Measurements from ENCODE around the gene ATRX.
"Not testable (repeated sequence)": the region's sequence is repeated elsewhere in the genome, so short reads cannot be mapped to it uniquely, and the experiment has no call there.

The ATRX gene

DNA sequence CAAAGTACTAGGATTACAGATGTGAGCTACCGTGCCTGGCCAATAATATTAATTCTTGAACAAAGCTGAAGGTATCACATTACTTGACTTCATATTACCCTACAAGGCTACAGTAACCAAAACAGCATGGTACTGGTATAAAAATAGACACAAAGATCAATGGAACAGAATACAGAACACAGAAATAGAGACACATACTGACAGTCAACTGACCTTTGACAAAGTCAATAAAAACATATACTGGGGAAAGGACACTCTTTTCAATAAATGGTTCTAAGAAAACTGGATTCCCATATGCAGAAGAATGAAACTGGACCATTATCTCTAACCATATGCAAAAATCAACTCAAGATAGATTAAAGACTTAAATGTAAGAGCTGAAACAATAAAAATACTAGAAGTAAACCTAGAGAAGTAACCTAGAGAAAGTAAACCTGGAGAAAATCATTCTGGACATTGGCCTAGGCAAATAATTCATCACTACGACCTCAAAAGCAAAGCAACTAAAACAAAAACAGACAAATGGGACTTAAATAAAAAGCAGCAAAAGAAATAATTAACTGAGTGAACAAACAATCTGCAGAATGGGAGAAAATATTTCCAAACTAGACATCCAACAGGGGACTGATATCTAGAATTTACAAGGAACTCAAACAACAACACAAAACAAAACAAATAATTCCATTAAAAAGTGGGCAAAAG lies 182.2 kb downstream of the ATRX start:
- no peak for DNase-seq

DNA sequence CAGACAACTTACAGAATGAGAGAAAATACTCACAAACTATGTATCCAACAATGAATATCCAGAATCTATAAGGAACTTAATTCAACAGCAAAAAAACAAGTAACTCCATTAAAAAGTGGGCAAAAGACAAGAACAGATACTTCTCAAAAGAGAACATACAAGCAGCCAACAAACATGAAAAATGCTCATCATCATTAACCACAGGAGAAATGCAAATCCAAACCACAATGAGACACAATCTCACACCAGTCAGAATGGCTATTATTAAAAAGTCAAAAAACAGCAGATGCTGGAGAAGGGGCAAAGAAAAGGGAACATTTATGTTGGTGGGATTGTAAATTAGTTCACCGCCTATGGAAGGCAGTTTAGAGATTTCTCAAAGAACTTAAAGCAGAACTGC lies 188.5 kb downstream of the ATRX start:
- DNase-seq = no peak

DNA sequence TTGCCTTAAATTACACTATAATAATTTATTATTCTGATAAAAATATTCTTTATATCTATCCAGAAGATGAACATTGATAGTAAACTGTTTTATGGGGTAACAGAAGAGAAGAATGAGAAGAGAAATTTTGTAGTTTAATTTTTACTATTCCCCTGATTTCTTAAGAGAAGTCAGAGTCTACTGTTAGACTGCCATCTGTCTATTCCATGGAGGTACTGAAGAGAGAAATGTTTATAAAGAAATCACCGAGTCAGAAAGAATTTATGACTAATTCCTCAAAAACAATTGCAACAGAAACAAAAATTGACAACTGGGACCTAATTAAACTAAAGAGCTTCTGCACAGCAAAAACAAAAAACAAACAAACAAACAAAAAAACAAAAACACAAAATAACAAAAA lies 188.9 kb downstream of the ATRX start:
- DNase-seq = peak; percentile 1 to 24

DNA sequence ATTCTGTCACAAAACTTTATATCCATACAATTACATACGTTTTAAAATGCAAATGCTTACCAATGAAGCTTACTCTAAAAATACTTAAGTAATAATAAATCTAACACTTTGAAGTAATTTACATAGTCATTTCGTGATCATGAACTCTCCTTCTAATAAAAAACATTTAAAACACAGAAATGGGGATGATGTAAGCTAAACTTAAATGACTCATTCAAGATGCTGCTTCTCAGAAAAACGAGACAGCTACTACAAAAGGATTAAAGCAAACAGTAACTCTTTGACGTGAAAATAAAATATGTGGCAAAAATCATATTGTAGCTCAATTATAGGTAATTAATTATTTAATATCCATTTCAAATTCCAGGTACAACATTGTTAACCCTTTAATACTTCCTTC lies 190.2 kb downstream of the ATRX start:
- no peak for DNase-seq

DNA sequence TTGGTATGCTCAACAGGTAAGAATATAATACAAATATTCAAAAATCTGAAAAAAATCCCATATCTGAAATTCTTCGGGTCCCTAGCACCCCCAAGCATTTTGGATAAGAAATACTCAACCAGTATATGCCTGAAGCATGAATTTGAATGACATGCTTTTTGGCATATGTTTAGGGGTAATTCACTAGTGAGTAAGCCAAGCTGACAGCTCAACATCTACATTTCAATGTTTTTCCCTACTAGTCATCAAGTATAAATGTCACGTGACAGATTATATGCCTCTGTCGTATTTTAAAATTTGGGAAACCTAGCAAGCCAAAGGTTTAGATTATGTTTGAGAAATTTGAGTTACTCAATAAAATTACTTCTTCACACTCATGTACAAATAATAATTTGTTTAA lies 213.7 kb downstream of the ATRX start:
- no peak for DNase-seq

DNA sequence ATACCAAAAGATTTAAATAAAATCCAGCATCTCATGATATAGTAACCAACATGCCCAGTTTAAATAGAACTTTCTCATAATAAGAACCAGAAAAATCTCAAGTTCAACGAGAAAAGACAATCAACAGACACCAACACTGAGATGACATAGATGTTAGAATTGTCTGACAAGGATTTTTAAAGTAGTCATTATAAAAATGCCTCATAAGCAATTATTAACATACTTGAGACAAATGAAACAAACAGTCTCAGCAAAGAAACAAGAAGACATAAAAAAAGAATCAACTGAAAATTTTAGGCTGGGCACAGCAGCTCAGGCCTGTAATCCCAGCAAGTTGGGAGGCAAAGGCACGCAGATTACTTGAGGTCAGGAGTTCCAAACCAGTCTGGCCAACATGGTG lies 220.7 kb downstream of the ATRX start:
- DNase-seq = no peak

DNA sequence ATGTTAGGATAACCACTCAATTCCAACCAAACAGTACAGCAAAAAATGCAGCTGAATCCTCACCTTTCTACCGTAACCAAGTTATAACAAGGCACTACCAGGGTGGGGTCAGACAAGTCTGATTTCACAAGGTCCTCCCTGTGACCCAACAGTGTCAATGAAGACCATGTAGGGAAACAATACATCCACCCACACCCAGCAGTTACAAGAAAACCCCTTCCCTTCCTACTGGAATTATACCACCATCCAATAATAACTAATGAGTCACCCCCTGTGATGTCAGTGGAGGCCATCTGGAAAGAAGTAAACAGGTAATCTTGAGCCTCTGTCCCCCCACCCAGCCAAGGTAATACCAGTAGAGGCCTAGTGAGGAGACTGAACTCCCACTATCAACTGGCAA lies 221.2 kb downstream of the ATRX start:
- no peak for DNase-seq

DNA sequence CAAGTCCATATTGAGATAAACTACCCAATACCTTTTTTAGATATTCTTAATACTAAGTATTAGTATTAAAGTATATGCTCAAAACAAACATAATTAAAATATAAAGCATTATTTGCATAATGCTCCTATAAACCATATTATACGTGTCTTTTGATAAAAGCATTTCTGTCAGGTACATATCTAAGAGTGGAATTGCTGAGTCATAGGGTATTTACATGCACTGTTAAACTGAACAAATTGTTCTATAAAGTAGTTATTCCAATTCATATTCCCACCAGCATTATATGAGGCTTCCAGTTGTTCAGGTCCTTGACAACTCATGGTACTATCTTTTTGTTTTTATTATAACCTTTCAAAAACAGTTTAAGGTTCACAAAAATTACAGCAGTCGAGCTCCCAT lies 224.6 kb downstream of the ATRX start:
- DNase-seq = no peak

DNA sequence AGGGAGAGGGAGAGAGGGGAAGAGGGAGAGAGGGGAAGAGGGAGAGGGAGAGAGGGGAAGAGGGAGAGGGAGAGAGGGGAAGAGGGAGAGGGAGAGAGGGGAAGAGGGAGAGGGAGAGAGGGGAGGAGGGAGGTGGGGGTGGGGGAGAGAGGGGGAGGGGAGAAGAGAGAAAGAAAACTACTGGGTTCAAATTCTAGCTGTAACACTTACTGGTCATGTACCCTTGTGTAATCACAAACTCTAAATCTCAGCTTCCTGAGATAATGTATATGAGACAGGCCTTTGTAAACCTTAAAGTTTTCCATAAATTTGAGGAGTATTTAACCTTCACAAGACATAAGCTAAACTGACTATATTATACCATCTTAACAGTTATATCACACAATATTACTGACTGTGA lies 229.7 kb downstream of the ATRX start:
- no peak for DNase-seq

DNA sequence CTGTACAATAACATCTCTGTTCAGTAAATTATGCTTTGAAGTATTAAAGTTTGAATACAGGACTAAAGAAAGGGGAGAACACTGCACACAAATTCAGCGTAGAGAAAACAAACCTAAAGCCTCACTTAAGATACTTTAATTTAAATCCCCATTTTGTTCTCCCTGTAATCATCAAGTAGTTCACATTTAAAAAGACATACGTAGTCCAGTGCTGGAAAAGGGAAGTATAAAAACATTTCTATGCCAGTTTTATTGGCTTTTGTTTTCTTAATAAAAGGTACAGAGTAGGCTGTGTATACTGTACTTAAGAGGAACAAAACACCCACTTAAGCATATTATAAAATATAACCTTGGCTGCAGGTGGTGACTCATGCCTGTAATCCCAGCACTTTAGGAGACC lies 237.3 kb downstream of the ATRX start:
- DNase-seq = no peak

DNA sequence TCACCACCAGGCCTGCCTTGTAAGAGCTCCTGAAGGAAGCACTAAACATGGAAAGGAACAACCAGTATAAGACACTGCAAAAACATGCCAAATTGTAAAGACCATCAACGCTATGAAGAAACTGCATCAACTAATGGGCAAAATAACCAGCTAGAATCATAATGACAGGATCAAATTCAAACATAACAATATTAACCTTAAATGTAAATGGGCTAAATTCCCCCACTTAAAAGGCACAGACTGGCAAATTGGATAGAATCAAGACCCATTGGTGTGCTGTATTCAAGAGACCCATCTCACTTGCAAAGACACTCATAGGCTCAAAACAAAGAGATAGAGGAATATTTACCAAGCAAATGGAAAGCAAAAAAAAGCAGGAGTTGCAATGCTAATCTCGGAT lies 246.2 kb downstream of the ATRX start:
- not testable (repeated sequence) for DNase-seq

DNA sequence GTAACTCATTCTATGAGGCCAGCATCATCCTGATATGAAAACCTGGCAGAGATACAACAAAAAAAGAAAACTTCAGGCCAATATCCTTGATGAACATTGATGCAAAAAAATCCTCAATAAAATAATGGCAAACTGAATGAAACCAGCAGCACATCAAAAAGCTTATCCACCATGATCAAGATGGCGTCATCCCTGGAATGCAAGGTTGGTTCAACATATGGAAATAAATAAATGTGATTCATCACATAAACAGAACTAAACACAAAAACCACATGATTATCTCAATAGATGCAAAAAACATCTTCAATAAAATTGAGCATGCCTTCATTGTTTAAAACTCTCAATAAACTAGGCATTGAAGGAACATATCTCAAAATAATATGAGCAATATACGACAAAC lies 254.8 kb downstream of the ATRX start:
- DNase-seq = not testable (repeated sequence)

DNA sequence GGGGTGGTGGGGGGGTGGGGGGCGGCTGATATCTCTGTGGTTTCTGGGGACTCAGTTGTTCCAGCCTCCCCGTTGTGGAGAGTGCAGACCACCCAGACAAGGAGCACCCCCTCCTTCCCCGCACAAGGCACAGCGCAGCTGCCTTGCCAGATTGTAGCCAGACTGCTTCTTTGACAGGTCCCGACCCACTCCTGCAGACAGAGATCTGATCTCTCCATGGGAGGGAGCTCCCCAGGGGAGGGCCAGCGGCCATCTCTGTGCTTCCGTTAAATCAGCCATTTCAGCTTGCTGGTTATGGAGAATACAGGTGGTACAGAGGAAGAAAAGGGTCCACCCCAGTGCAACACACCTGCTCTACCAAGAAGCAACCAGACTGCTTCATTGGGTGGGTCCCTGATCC lies 258.0 kb downstream of the ATRX start:
- DNase-seq = no peak

DNA sequence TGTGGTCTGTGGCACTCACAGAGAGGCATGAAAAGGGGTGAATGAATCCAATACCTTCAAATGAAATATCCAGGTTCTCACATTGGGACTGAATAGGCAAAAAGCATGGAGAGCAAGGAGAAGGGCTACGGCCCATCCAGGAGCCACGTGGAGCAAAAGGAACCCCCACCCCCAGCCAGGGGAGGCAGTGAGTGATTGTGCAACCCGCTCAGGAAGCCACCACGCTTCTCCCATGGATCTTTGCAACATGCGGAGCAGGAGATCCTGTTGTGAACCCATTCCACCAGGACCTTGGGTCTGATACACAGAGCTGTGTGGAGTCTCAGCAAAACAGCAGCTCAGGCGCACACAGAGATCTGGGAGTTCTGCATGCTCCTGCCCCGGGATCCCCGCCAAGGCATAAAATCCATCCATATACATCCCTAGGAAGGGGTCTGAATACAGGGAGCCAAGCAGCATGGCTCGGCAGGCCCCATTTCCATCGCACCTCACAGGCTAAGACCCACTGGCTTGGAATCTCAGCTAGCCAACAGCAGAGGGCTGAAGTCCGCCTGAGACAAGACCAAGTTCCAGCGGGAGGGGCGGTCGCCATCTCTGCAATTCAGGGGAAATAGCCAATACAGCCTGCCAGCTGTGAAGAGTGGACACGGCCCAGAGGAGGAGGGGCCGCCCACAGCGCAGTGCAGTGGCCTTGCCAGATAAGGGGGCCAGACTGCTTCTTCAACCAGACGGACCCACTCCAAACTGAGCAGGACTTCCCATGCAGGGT lies 258.6 kb downstream of the ATRX start:
- DNase-seq = no peak

DNA sequence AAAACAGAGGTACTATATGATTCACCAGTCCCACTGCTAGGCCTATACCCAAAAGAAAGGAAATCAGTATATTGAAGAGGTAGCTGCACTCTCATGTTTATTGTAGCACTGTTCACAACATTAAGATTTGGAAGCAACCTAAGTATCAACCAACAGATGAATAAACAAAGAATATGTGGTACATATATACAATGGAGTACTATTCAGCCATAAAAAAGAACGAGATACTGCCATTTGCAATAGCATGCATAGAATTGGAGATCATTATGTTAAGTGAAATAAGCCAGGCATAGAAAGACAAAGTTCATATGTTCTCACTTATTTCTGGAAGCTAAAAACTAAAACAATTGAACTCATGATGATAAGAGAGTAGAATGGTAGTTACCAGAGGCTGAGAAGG lies 266.3 kb downstream of the ATRX start:
- no peak for DNase-seq

DNA sequence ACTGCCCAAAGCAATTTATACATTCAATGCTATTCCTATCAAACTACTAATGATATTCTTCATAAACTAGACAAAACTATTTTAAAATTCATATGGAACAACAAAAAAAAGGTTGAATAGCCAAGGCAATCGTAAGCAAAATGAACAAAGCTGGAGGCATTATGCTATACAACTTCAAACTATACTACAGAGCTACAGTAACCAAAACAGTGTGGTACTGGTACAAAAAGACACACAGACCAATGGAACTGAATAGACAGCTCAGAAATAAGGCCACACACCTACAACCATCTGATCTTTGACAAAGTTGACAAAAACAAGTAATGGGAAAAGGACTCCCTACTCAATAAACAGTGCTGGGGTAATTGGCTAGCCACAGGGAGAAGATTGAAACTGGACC lies 271.8 kb downstream of the ATRX start:
- no peak for DNase-seq

DNA sequence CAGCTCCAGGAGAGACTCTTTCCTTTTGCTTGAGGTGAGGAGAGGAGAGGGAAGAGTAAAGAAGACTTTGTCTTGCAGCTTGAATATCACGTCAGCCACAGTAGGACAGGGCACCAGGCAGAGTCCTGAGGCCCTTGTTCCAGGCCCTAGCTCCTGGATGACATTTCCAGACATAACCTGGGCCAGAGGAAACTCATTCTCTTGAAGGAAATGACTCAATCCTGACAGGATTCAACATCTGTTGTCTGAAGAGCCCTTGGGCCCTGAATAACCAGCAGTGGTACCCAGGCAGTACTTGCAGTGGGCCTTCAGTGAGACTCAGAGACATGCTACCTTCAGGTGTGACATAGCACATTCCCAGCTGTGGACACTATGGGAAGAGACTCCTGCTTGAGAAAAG lies 276.0 kb downstream of the ATRX start:
- no peak for DNase-seq

DNA sequence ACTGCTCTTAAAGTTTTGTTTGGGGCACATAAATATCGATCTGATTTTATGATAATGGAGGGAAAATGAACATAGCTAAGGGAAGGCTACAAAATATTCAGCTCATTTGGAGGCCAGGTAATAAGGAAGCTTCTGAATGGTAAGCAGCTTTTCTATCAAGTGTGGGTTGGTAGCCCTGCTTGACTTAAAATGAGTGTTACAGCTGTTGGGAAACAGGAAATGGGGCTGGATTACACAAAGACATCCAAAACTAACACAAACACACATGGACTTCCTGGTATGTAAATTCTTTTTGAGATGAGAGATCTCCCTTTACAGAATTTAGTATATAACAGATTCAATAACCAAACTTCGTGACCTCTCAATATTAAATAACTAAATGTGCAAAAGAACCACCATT lies 280.8 kb downstream of the ATRX start:
- peak; percentile 8 to 15 for DNase-seq

DNA sequence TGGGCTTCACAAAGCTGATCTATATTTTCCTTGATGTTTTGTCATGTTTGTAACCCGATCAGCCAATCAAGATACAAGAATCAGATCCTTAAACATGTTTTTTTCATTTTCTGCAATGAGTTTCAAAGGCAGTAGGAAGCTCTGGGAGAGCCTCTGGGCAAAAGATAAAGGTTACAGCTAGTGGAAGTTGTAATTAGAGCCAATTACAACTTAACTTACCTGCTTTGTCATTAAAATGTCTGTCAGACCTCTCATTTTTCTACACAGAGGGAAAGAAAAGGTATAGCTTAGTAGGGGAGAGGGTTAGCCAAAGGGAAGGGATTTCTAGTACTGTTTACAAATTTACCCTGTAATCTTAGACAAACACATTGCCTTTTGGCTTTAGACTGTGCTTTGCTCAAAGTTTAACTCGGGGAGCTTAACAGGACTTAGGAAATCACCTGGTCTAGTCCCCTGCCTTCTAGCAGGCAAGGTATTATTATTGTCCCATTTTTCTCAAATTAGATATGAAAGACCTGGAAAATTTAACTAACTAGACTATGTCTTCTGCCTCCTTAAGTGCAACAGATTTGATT lies 283.0 kb downstream of the ATRX start:
- no peak for DNase-seq

DNA sequence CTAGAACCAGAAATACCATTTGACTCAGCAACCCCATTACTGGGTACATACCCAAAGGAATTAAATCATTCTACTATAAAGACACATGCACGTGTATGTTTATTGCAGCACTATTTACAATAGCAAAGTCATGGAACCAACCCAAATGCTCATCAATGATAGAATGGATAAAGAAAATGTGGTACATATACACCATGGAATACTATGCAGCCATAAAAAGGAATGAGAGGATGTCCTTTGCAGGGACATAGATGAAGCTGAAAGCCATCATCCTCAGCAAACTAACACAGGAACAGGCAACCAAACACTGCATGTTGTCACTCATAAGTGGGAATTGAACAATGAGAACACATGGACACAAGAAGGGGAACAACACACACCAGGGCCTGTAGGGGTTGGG lies 285.9 kb downstream of the ATRX start:
- DNase-seq = not testable (repeated sequence)

DNA sequence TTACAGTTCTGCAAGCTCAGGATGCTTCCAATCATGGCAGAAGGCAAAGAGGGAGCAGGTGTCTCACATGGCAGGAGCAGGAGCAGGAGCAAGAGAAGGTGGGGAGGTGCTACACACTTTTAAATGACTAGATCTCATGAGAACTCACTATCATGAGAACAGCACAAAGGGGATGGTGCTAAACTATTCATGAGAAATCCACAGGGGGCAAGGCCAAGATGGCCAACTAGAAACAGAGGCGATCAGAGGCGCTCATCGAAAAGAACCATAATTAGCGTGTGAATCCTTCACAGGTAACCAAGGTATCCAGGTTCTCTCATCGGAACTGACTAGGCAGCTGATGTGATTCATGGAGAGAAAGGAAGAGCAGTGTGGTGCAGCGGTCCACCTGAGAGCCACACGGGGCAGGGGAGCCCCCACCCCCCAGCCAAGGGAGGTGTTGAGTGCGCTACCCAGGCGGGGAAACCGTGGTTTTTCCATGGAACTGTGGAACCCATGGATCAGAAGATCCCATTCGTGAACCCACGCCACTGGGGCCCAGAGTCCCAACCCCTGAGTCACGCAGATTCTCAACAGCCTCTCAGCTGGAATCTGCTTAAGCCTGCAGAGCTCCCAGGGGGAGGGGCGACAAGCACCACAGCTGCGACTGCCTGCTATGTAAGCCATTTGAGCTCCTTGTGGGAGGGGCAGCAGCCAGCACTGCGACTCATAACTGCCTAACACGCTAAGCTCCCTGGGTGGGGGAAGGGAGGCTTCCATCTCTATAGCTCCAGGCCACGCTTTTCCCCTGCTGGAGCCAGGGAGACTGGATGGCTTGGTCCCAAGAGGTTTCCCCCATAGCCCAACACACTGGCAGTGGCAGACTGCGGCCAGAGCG lies 292.1 kb downstream of the ATRX start:
- DNase-seq = no peak

DNA sequence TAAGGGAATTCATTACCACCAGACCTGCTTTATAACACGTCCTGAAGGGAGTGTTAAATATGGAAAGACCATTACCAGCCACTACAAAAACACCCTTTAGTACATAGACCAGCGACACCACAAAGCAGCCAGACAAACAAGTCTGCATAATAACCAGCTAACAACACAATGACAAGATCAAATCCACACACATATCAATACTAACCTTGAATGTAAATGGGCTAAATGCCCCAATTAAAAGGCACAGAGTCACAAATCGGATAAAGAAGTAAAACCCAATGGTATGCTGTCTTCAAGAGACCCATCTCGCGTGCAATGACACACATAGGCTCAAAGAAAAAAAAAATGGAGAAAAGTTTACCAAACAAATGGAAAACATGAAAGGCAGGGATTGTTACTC lies 302.0 kb downstream of the ATRX start:
- no peak for DNase-seq

DNA sequence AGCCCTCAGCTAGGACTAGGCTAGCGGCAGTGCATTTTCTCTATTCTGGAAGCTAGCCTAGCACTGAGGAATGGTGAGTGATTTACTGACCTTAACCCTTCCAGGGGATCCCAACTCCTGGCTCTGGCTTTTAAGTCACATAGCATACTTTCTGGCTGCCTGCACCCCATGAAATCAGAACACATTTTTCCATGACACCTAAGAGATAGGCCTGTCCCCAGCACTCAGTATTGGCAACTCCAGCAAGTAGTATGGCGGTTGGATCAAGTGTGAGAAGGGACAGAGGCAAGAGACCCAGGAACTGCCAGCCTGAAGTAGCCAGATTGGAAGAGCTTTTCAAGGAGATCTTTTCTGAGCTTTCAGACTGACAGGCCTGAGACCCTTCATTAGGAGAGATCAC lies 330.6 kb downstream of the ATRX start:
- no peak for DNase-seq

All from Kasumi-1 (cell line).